H9 (cell line): ENCODE data around the gene ARL5A. TPM values are rescaled to one million over a fixed set of nuclear protein-coding genes. Genes with fewer than 3 reads are reported as not detected.

Experiments
- DNase-seq: peaks from one replicate; pipeline ENCODE4 v3.0.0-alpha.2; 2017
- H2AFZ ChIP-seq: one replicate; pipeline ENCODE4 v1.6.1; 2013; ENCODE audit warnings: mild to moderate bottlenecking, low read length, control low read depth, moderate library complexity
- H2AK5ac ChIP-seq: 2 replicates; pipeline ENCODE4 v1.6.1; 2013; ENCODE audit warnings: low read length, control low read depth, mixed read lengths; ENCODE audit not compliant: insufficient read length
- H2BK120ac ChIP-seq: one replicate; pipeline ENCODE4 v1.6.1; 2013; ENCODE audit warnings: low read depth, mild to moderate bottlenecking, low read length, control low read depth, inconsistent platforms; ENCODE audit not compliant: poor library complexity, severe bottlenecking
- H2BK12ac ChIP-seq: 2 replicates; pipeline ENCODE4 v1.6.1; 2013; ENCODE audit warnings: low read length, control low read depth, mixed read lengths, low read depth; ENCODE audit not compliant: insufficient read length
- H2BK15ac ChIP-seq: 2 replicates; pipeline ENCODE4 v1.6.1; 2013; ENCODE audit warnings: low read depth, low read length, control low read depth
- H2BK20ac ChIP-seq: one replicate; pipeline ENCODE4 v1.6.1; 2013; ENCODE audit warnings: low read depth, mild to moderate bottlenecking, low read length, control low read depth, inconsistent platforms; ENCODE audit not compliant: poor library complexity, severe bottlenecking
- H2BK5ac ChIP-seq: 2 replicates; pipeline ENCODE4 v1.6.1; 2013; ENCODE audit warnings: low read length, control low read depth, mixed read lengths; ENCODE audit not compliant: insufficient read length
- H3K14ac ChIP-seq: 2 replicates; pipeline ENCODE4 v1.6.1; 2013; ENCODE audit warnings: low read length, control low read depth; ENCODE audit not compliant: insufficient read depth
- H3K18ac ChIP-seq: 2 replicates; pipeline ENCODE4 v1.6.1; 2013; ENCODE audit warnings: low read depth, mild to moderate bottlenecking, mixed read lengths, low read length, control low read depth; ENCODE audit not compliant: insufficient read length
- H3K23ac ChIP-seq: 2 replicates; pipeline ENCODE4 v1.6.1; 2013; ENCODE audit warnings: low read length, control low read depth, mixed read lengths, low read depth; ENCODE audit not compliant: insufficient read length
- H3K23me2 ChIP-seq: 2 replicates; pipeline ENCODE4 v1.6.1; 2013; ENCODE audit warnings: low read depth, mild to moderate bottlenecking, mixed read lengths, low read length, control low read depth; ENCODE audit not compliant: insufficient read length, poor library complexity, severe bottlenecking
- H3K27ac ChIP-seq: 2 replicates; pipeline ENCODE4 v1.5.1; 2013; ENCODE audit warnings: low read length, control low read depth, mixed read lengths, low read depth; ENCODE audit not compliant: insufficient read length
- H3K27me3 ChIP-seq: 2 replicates; pipeline ENCODE4 v1.6.1; 2013; ENCODE audit warnings: low read length, control low read depth, inconsistent platforms; ENCODE audit not compliant: insufficient read depth
- H3K4ac ChIP-seq: 2 replicates; pipeline ENCODE4 v1.6.1; 2013; ENCODE audit warnings: low read depth, mild to moderate bottlenecking, control low read depth, inconsistent platforms, low read length, moderate library complexity
- H3K4me1 ChIP-seq: 2 replicates; pipeline ENCODE4 v1.6.1; 2013; ENCODE audit warnings: low read length, control low read depth, inconsistent platforms; ENCODE audit not compliant: insufficient read depth
- H3K4me2 ChIP-seq: 2 replicates; pipeline ENCODE4 v1.6.1; 2013; ENCODE audit warnings: low read length, control low read depth, mixed read lengths; ENCODE audit not compliant: insufficient read length, insufficient read depth
- H3K56ac ChIP-seq: 2 replicates; pipeline ENCODE4 v1.6.1; 2013; ENCODE audit warnings: low read depth, mild to moderate bottlenecking, mixed read lengths, low read length, control low read depth; ENCODE audit not compliant: insufficient read length
- H3K79me1 ChIP-seq: 2 replicates; pipeline ENCODE4 v1.6.1; 2013; ENCODE audit warnings: low read depth, mild to moderate bottlenecking, moderate library complexity, low read length, control low read depth, inconsistent platforms; ENCODE audit not compliant: insufficient read depth, poor library complexity, severe bottlenecking
- H3K79me2 ChIP-seq: 2 replicates; pipeline ENCODE4 v1.6.1; 2013; ENCODE audit warnings: low read length, control low read depth, inconsistent platforms; ENCODE audit not compliant: insufficient read depth
- H3K9ac ChIP-seq: 2 replicates; pipeline ENCODE4 v1.6.1; 2013; ENCODE audit warnings: low read length, control low read depth, mixed read lengths; ENCODE audit not compliant: insufficient read length; ENCODE audit errors: extremely low read depth
- H3K9me3 ChIP-seq: one replicate; pipeline ENCODE4 v1.6.1; 2013; ENCODE audit warnings: low read depth, low read length, inconsistent platforms; ENCODE audit not compliant: control insufficient read depth
- H3T11ph ChIP-seq: one replicate; pipeline ENCODE4 v1.6.1; 2013; ENCODE audit warnings: mild to moderate bottlenecking, low read length, control low read depth, inconsistent platforms
- H4K20me1 ChIP-seq: one replicate; pipeline ENCODE4 v1.6.1; 2013; ENCODE audit not compliant: control insufficient read depth, insufficient read length, insufficient read depth
- H4K5ac ChIP-seq: 2 replicates; pipeline ENCODE4 v1.6.1; 2013; ENCODE audit warnings: low read depth, mild to moderate bottlenecking, mixed read lengths, low read length, control low read depth; ENCODE audit not compliant: insufficient read length
- H4K8ac ChIP-seq: replicated peaks from 2 replicates; pipeline ENCODE4 v1.6.1; 2013; ENCODE audit warnings: low read length, control low read depth, mixed read lengths, low read depth; ENCODE audit not compliant: insufficient read length
- H4K91ac ChIP-seq: 2 replicates; pipeline ENCODE4 v1.6.1; 2013; ENCODE audit warnings: low read depth, mild to moderate bottlenecking, moderate library complexity, mixed read lengths, low read length, control low read depth; ENCODE audit not compliant: insufficient read length
- H3K27ac Mint-ChIP-seq, 3 experiments: 2 replicates in 2 of 3; 3 replicates in 1 of 3; pipeline ENCODE4 v1.8.0; 2020 to 2021; ENCODE audit warnings: mixed read lengths in 3 of 3, mild to moderate bottlenecking in 1 of 3, moderate library complexity in 1 of 3
- H3K27me3 Mint-ChIP-seq: 2 replicates; pipeline ENCODE4 v1.8.0; 2021; ENCODE audit warnings: low read depth, mild to moderate bottlenecking, moderate library complexity, mixed read lengths
- H3K36me3 Mint-ChIP-seq, 3 experiments: 2 replicates in 2 of 3; 3 replicates in 1 of 3; pipeline ENCODE4 v1.8.0; 2020 to 2021; ENCODE audit warnings: low read depth in 3 of 3, mixed read lengths in 3 of 3; ENCODE audit not compliant: insufficient read depth in 1 of 3
- H3K4me1 Mint-ChIP-seq, 2 experiments: 2 replicates each; pipeline ENCODE4 v1.8.0; 2020; ENCODE audit warnings: mixed read lengths in 2 of 2
- H3K4me3 Mint-ChIP-seq, 2 experiments: 2 replicates in 1 of 2; 3 replicates in 1 of 2; pipeline ENCODE4 v1.8.0; 2020 to 2021; ENCODE audit warnings: mild to moderate bottlenecking in 2 of 2, mixed read lengths in 2 of 2, moderate library complexity in 1 of 2
- H3K9me3 Mint-ChIP-seq, 2 experiments: 2 replicates in 1 of 2; 3 replicates in 1 of 2; pipeline ENCODE4 v1.8.0; 2020; ENCODE audit warnings: mild to moderate bottlenecking in 2 of 2, mixed read lengths in 2 of 2, moderate library complexity in 1 of 2
- CTCF ChIP-seq: fragments of 200-600 bp; sonication (generic); conservative IDR thresholded peaks from 3 replicates; pipeline ENCODE4 v1.8.0; 2021; ENCODE audit warnings: antibody characterized with exemption, mild to moderate bottlenecking
- WGBS: extraction: QIAGEN DNeasy Blood & Tissue Kit; methylation state at CpG from one replicate; pipeline ENCODE4 v1.1.7; 2013; ENCODE audit warnings: missing lambda C conversion rate, low lambda C conversion rate, mixed read lengths; ENCODE audit not compliant: insufficient read length; ENCODE audit errors: extremely low coverage; 5-methylcytosine and 5-hydroxymethylcytosine counted together
- total RNA-seq: library from RNA; stranded (reverse); gene quantifications from 2 replicates; pipeline ENCODE4 v1.2.1, GENCODE V29; 2021

The ARL5A gene
- total RNA-seq, 1 experiment from 2014 or later = 66.7 TPM

GRCh38 chr2:151862700-151863099 is 34.5 kb upstream of the ARL5A start:
- no peaks in the 10 kb centered on the region for H4K20me1 ChIP-seq
- no peak overlapping the region for H4K5ac ChIP-seq
- H2BK120ac ChIP-seq = no peak overlapping the region
- no peak overlapping the region for H3K4me3 Mint-ChIP-seq
- H3K4me1 ChIP-seq = no peaks in the 10 kb centered on the region
- H3K9me3 ChIP-seq = no peaks in the 10 kb centered on the region
- no peak overlapping the region for H3K14ac ChIP-seq
- H4K91ac ChIP-seq = no peak overlapping the region
- no peaks in the 10 kb centered on the region for H3K9me3 Mint-ChIP-seq
- H3K4ac ChIP-seq = no peak overlapping the region
- no peaks in the 10 kb centered on the region for H3K79me1 ChIP-seq
- no peak overlapping the region for H3K18ac ChIP-seq
- H2BK5ac ChIP-seq = no peak overlapping the region
- no peaks in the 10 kb centered on the region for H3K36me3 Mint-ChIP-seq
- no peak for DNase-seq
- H3K27ac Mint-ChIP-seq = no peak overlapping the region
- no CpG with 5 or more reads among the region's 5 CpGs for WGBS
- no peak overlapping the region for H3K56ac ChIP-seq
- no peak overlapping the region for H2AFZ ChIP-seq
- no peak overlapping the region for H2BK15ac ChIP-seq
- H3T11ph ChIP-seq = no peak overlapping the region
- H3K27ac ChIP-seq = no peak overlapping the region
- H3K27me3 Mint-ChIP-seq = no peaks in the 10 kb centered on the region
- no peak overlapping the region for H2BK12ac ChIP-seq
- H4K8ac ChIP-seq = no peak overlapping the region
- H3K4me2 ChIP-seq = no peak overlapping the region
- no peak for TF ChIP-seq CTCF
- H2BK20ac ChIP-seq = no peak overlapping the region
- H3K27me3 ChIP-seq = no peaks in the 10 kb centered on the region
- no peak overlapping the region for H3K23ac ChIP-seq
- no peak overlapping the region for H3K9ac ChIP-seq
- H3K79me2 ChIP-seq = no peaks in the 10 kb centered on the region
- H3K4me1 Mint-ChIP-seq = peaks cover 0 to 4% of the 10 kb centered on the region in 2 experiments; a peak in 2 of 4 replicates
- no peak overlapping the region for H2AK5ac ChIP-seq
- no peaks in the 10 kb centered on the region for H3K23me2 ChIP-seq
